K562 (cell line): ENCODE results near the gene DYRK1A.
"Not testable (repeated sequence)": the region's sequence is repeated elsewhere in the genome, so short reads cannot be mapped to it uniquely, and the experiment has no call there.

ENCODE experiments used
- BHLHE40 ChIP-seq: IDR thresholded peaks from 2 replicates; pipeline ENCODE4 v1.6.1; 2011; ENCODE audit warnings: low read length, improper control_type of control experiment
- CEBPB ChIP-seq: fragments of 450-650 bp; IDR thresholded peaks from 2 replicates; pipeline ENCODE4 v1.6.1; 2016; ENCODE audit warnings: missing genetic modification characterization, missing compliant biosample characterization
- CEBPG ChIP-seq, 3 experiments: fragments of 200-800 bp in 1 of 3; sonication (Bioruptor generic) in 1 of 3; sonication (generic) in 1 of 3; formaldehyde crosslinking in 1 of 3; IDR thresholded peaks in 2 of 3; conservative IDR thresholded peaks in 1 of 3; 2 replicates each; pipeline versions ENCODE4 v1.6.1 to v1.8.0; 2016 to 2022; ENCODE audit warnings: missing compliant biosample characterization in 2 of 3, missing genetic modification characterization in 2 of 3, mild to moderate bottlenecking in 1 of 3, missing genetic modification reagents in 1 of 3
- EP300 ChIP-seq: IDR thresholded peaks from 2 replicates; pipeline ENCODE4 v1.6.1; 2012; ENCODE audit warnings: low read length, improper control_type of control experiment
- EZH2 ChIP-seq: IDR thresholded peaks from 2 replicates; pipeline ENCODE4 v1.6.1; 2012; ENCODE audit warnings: low read depth, mild to moderate bottlenecking, inconsistent platforms, low read length, borderline replicate concordance
- IRF1 ChIP-seq: sonication (generic); formaldehyde crosslinking; IDR thresholded peaks from 2 replicates; pipeline ENCODE4 v1.8.0; 2022; ENCODE audit warnings: missing genetic modification reagents, mild to moderate bottlenecking, borderline replicate concordance
- NFIX ChIP-seq: fragments of 250-450 bp; sonication (Bioruptor Pico); IDR thresholded peaks from 2 replicates; pipeline ENCODE4 v1.4.0; 2020; ENCODE audit warnings: low read depth, mild to moderate bottlenecking, moderate library complexity
- POLR2AphosphoS5 ChIP-seq: IDR thresholded peaks from 2 replicates; pipeline ENCODE4 v1.6.1; 2011; ENCODE audit warnings: mild to moderate bottlenecking, low read depth, low read length, moderate library complexity; ENCODE audit not compliant: control insufficient read depth, insufficient read depth
- REST ChIP-seq, 2 experiments: fragments of 450-650 bp; formaldehyde crosslinking in 1 of 2; IDR thresholded peaks; 2 replicates each; pipeline versions ENCODE4 v1.4.0 to v1.6.1; 2014 to 2020; ENCODE audit warnings: mild to moderate bottlenecking in 2 of 2, borderline replicate concordance in 1 of 2, low read depth in 1 of 2
- SAP30 ChIP-seq: fragments of 200-600 bp; sonication (generic); IDR thresholded peaks from 2 replicates; pipeline ENCODE4 v1.6.1; 2012; ENCODE audit warnings: borderline replicate concordance, low read depth, mild to moderate bottlenecking, moderate library complexity, low read length, control low read depth, inconsistent platforms; ENCODE audit not compliant: insufficient read depth, poor library complexity, severe bottlenecking
- SETDB1 ChIP-seq: IDR thresholded peaks from one replicate; pipeline ENCODE4 v1.6.1; 2012; ENCODE audit warnings: low read length, control low read depth, inconsistent platforms
- SPI1 ChIP-seq: IDR thresholded peaks from 2 replicates; pipeline ENCODE4 v1.6.1; 2011; ENCODE audit warnings: low read depth, low read length, control low read depth, borderline replicate concordance
- TAF1 ChIP-seq: IDR thresholded peaks from 2 replicates; pipeline ENCODE4 v1.6.1; 2011; ENCODE audit warnings: mild to moderate bottlenecking, low read length, moderate library complexity; ENCODE audit not compliant: insufficient read depth, control insufficient read depth, severe bottlenecking; ENCODE audit errors: extremely low read depth
- TFE3 ChIP-seq: fragments of 450-650 bp; formaldehyde crosslinking; IDR thresholded peaks from 2 replicates; pipeline ENCODE4 v1.4.0; 2020; ENCODE audit warnings: mild to moderate bottlenecking, mixed read lengths

GRCh38 chr21:37541128-37541527, 174.6 kb downstream of the DYRK1A start:
- not testable (repeated sequence) for TF ChIP-seq CEBPG (CRISPR knock-in tag; IDR thresholded peaks at IDR 0.05); CEBPG (tag; conservative IDR thresholded peaks at IDR 0.05 in 1 of 2, IDR thresholded peaks at IDR 0.05 in 1 of 2); SPI1; IRF1 (CRISPR knock-in tag); CEBPB (tag); EP300; POLR2AphosphoS5; SETDB1; SAP30; TAF1; BHLHE40; REST (IDR thresholded peaks at IDR 0.05; ENCODE audit: borderline replicate concordance); REST (CRISPR knock-in tag; IDR thresholded peaks at IDR 0.05; ENCODE audit: low read depth); EZH2; TFE3 (CRISPR knock-in tag); NFIX (CRISPR knock-in tag)
